K562 (cell line): ENCODE data around the gene PTPRG.

Experiments
- FOXP1 ChIP-seq: sonication (generic); formaldehyde crosslinking; IDR thresholded peaks from 2 replicates; pipeline ENCODE4 v1.8.0; 2022; ENCODE audit warnings: mild to moderate bottlenecking, missing genetic modification reagents
- HOMEZ ChIP-seq: fragments of 250-450 bp; sonication (Bioruptor Pico); IDR thresholded peaks from 2 replicates; pipeline ENCODE4 v1.4.0; 2020; ENCODE audit warnings: mild to moderate bottlenecking, moderate library complexity
- NR2F6 ChIP-seq: fragments of 450-650 bp; formaldehyde crosslinking; IDR thresholded peaks from 2 replicates; pipeline ENCODE4 v1.4.0; 2020; ENCODE audit warnings: mild to moderate bottlenecking
- SMARCE1 ChIP-seq: fragments of 450-650 bp; IDR thresholded peaks from 2 replicates; pipeline ENCODE4 v1.7.1; 2016; ENCODE audit warnings: mild to moderate bottlenecking
- ZNF354B ChIP-seq: fragments of 250-450 bp; sonication (Bioruptor Pico); IDR thresholded peaks from 2 replicates; pipeline ENCODE4 v1.4.0; 2020
- ZNF431 ChIP-seq: sonication (generic); formaldehyde crosslinking; IDR thresholded peaks from 2 replicates; pipeline ENCODE4 v1.8.0; 2022; ENCODE audit warnings: mild to moderate bottlenecking, missing genetic modification reagents

- TF ChIP-seq HOMEZ (CRISPR knock-in tag) = no peak
- no peak for TF ChIP-seq ZNF354B (CRISPR knock-in tag)
- TF ChIP-seq NR2F6 = no peak
- TF ChIP-seq ZNF431 (CRISPR knock-in tag) = no peak
- TF ChIP-seq FOXP1 (CRISPR knock-in tag) = no peak
- TF ChIP-seq SMARCE1 = no peak
Measured at GRCh38 chr3:62332835-62333244, 771.5 kb downstream of the PTPRG start.
